ENCODE data around the gene ZNF202.
"Not testable (repeated sequence)": the region's sequence is repeated elsewhere in the genome, so short reads cannot be mapped to it uniquely, and the experiment has no call there.

ZNF202 gene

DNA sequence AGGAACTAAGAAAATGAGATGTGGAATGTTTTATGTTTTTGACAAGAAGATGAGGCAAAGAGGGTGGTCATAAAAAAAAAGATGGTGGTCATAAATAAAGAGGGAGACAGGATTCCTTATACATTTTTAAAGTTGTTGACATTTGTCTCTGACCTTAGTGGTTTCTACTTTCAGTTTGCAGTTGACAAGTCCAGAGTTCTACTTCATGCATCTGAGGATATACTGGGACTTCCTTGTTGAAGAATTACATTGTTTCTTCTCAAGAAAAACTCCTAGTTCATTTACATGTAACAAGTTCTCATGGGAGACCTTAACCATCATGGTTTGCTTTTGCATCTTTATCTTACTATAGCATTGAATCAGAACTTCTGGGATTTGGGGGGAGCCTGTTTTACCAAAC, 11.7 kb upstream of the ZNF202 start:
- Histone ChIP-seq H2BK120ac (ENCODE audit: low read depth, low read length) (no peak overlapping the region), H2BK12ac (ENCODE audit: low read length in 2 of 2) (no peak overlapping the region), H3K23ac (ENCODE audit: low read length in 2 of 2) (no peak overlapping the region), H2BK5ac (ENCODE audit: low read depth, low read length, poor library complexity, severe bottlenecking) (no peak overlapping the region), H4K8ac (ENCODE audit: low read length) (no peak overlapping the region), H3K14ac (ENCODE audit: low read length in 2 of 2) (no peak overlapping the region), H3K4ac (ENCODE audit: low read depth in 1 of 2, low read length in 2 of 2) (no peak overlapping the region), H4K91ac (ENCODE audit: low read length) (no peak overlapping the region), H3K27ac (ENCODE audit: low read length, poor library complexity, severe bottlenecking) (no peak overlapping the region), H3K27me3 (ENCODE audit: control insufficient read depth in 1 of 2, insufficient read depth in 1 of 2, low read length in 2 of 2) (peaks cover 3 to 6% of the 10 kb centered on the region in 2 experiments), H3K79me1 (replicated peaks; ENCODE audit: low read length, poor library complexity, severe bottlenecking) (no peaks in the 10 kb centered on the region), H3K36me3 (ENCODE audit: control insufficient read depth in 1 of 2, insufficient read depth in 2 of 2, low read depth in 1 of 2, low read length in 2 of 2) (no peaks in the 10 kb centered on the region), H2AFZ (ENCODE audit: low read depth, low read length) (no peak overlapping the region), H3K9ac (ENCODE audit: low read length) (no peak overlapping the region), H2AK5ac (ENCODE audit: low read length, severe bottlenecking) (no peak overlapping the region), H3K4me2 (ENCODE audit: low read length, poor library complexity, severe bottlenecking) (no peak overlapping the region), H3K18ac (ENCODE audit: low read depth in 1 of 2, low read length in 2 of 2) (no peak overlapping the region), H2BK15ac (ENCODE audit: low read depth, poor library complexity, severe bottlenecking) (no peak overlapping the region), H3K4me1 (ENCODE audit: control insufficient read depth, insufficient read depth, low read depth, low read length) (no peaks in the 10 kb centered on the region), H3K4me3 (ENCODE audit: insufficient read depth in 1 of 2, low read depth in 1 of 2, low read length in 2 of 2) (no peak overlapping the region), H3K9me3 (ENCODE audit: control insufficient read depth, low read length) (peaks cover 3% of the 10 kb centered on the region)
- no peak for DNase-seq

DNA sequence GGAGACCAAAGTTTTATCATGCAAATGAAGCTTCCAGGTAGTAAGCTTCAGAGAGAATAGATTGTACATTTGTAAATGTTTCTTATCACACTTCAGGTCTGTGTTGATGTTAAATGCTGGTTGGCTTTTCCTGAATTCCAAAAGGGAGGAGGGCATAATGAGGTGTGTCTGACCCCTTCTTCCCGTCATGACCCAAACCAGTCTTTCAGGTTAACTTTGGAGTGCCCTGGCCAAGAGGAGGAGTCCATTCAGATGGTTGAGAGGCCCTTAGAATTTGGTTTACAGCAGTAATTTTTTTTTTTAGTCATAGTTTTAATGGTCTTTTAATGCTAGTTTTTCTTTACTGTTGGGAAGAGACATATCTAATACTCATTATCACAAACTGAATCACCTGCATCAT, 10.3 kb upstream of the ZNF202 start:
- Histone ChIP-seq H3K4ac (ENCODE audit: low read depth in 1 of 2, low read length in 2 of 2) (no peak overlapping the region), H3K9me3 (ENCODE audit: control insufficient read depth, low read length) (peaks cover 3% of the 10 kb centered on the region), H3K14ac (ENCODE audit: low read length in 2 of 2) (no peak overlapping the region), H2BK5ac (ENCODE audit: low read depth, low read length, poor library complexity, severe bottlenecking) (no peak overlapping the region), H2BK120ac (ENCODE audit: low read depth, low read length) (no peak overlapping the region), H3K36me3 (ENCODE audit: control insufficient read depth in 1 of 2, insufficient read depth in 2 of 2, low read depth in 1 of 2, low read length in 2 of 2) (no peaks in the 10 kb centered on the region), H3K18ac (ENCODE audit: low read depth in 1 of 2, low read length in 2 of 2) (no peak overlapping the region), H2BK12ac (ENCODE audit: low read length in 2 of 2) (no peak overlapping the region), H2AFZ (ENCODE audit: low read depth, low read length) (no peak overlapping the region), H2BK15ac (ENCODE audit: low read depth, poor library complexity, severe bottlenecking) (no peak overlapping the region), H3K9ac (ENCODE audit: low read length) (no peak overlapping the region), H4K91ac (ENCODE audit: low read length) (no peak overlapping the region), H3K27me3 (ENCODE audit: control insufficient read depth in 1 of 2, insufficient read depth in 1 of 2, low read length in 2 of 2) (peaks cover 0 to 3% of the 10 kb centered on the region in 2 experiments), H3K4me1 (ENCODE audit: control insufficient read depth, insufficient read depth, low read depth, low read length) (no peaks in the 10 kb centered on the region), H2AK5ac (ENCODE audit: low read length, severe bottlenecking) (no peak overlapping the region), H3K27ac (ENCODE audit: low read length, poor library complexity, severe bottlenecking) (no peak overlapping the region), H4K8ac (ENCODE audit: low read length) (no peak overlapping the region), H3K23ac (ENCODE audit: low read length in 2 of 2) (no peak overlapping the region), H3K4me2 (ENCODE audit: low read length, poor library complexity, severe bottlenecking) (no peak overlapping the region), H3K4me3 (ENCODE audit: insufficient read depth in 1 of 2, low read depth in 1 of 2, low read length in 2 of 2) (no peak overlapping the region), H3K79me1 (replicated peaks; ENCODE audit: low read length, poor library complexity, severe bottlenecking) (no peaks in the 10 kb centered on the region)
- 89% methylated on average over 1 of the region's 1 CpG for WGBS
- no peak for DNase-seq

DNA sequence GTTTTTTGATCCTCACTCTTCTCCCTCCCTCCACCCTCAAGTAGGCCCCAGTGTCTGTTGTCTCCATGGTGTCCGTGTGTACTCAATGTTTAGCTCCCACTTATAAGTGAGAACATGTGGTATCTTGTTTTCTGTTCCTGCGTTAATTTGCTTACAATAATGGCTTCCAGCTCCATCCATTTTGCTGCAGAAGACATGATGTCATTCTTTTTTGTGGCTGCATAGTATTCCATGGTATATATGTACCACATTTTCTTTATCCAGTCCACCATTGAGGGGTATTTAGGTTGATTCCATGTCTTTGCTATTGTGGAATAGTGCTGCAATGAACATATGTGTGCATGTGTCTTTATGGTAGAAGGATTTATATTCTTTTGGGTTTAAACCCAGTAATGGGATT, 6.9 kb upstream of the ZNF202 start:
- H3K4me1 ChIP-seq (ENCODE audit: control insufficient read depth, insufficient read depth, low read depth, low read length); H2AK5ac ChIP-seq (ENCODE audit: low read length, severe bottlenecking); H3K4me2 ChIP-seq (ENCODE audit: low read length, poor library complexity, severe bottlenecking); H3K9ac ChIP-seq (ENCODE audit: low read length); H3K23ac ChIP-seq (ENCODE audit: low read length in 2 of 2); H3K36me3 ChIP-seq (ENCODE audit: control insufficient read depth in 1 of 2, insufficient read depth in 2 of 2, low read depth in 1 of 2, low read length in 2 of 2); H3K9me3 ChIP-seq (ENCODE audit: control insufficient read depth, low read length); H4K8ac ChIP-seq (ENCODE audit: low read length); H3K14ac ChIP-seq (ENCODE audit: low read length in 2 of 2); H2BK5ac ChIP-seq (ENCODE audit: low read depth, low read length, poor library complexity, severe bottlenecking); DNase-seq; H3K27ac ChIP-seq (ENCODE audit: low read length, poor library complexity, severe bottlenecking); H2BK120ac ChIP-seq (ENCODE audit: low read depth, low read length); H2AFZ ChIP-seq (ENCODE audit: low read depth, low read length); H2BK15ac ChIP-seq (ENCODE audit: low read depth, poor library complexity, severe bottlenecking); H3K27me3 ChIP-seq (ENCODE audit: control insufficient read depth in 1 of 2, insufficient read depth in 1 of 2, low read length in 2 of 2); H4K91ac ChIP-seq (ENCODE audit: low read length); H2BK12ac ChIP-seq (ENCODE audit: low read length in 2 of 2); H3K4me3 ChIP-seq (ENCODE audit: insufficient read depth in 1 of 2, low read depth in 1 of 2, low read length in 2 of 2); H3K79me1 ChIP-seq (replicated peaks; ENCODE audit: low read length, poor library complexity, severe bottlenecking); H3K18ac ChIP-seq (ENCODE audit: low read depth in 1 of 2, low read length in 2 of 2); H3K4ac ChIP-seq (ENCODE audit: low read depth in 1 of 2, low read length in 2 of 2): not testable (repeated sequence)
- WGBS, result no CpG with 5 or more reads among the region's 2 CpGs

DNA sequence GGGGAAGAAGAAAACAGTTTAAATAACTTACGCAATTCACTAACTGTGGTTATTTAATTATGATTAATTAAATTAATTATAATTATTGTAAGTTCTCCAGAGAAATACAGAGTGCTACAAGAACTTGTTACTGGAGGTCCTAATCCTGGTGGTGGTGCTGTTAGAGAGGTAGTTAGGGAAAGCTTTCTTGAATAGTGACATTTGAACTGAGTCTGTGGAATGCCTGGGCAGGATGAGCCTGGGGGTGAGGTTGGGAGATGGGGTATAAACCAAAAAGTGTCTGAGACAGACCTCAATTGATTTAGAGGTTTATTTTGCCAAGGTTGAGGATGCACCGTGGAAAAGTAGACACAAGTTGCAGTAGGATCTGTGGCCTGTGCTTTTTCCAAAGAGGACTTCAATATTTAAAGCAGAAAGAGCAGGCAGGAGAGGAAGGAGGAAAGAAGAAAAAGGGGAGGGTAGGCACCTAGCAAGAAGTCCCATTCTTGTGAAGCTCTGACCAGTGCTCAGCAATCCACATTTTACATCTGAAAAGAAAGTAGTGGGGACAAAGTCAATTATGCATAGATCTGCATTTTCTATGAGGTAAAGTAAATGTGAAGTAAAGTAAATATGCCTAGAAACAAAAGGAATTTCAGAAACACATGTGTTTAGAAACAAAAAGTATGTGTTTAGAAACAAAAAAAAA, 4.4 kb upstream of the ZNF202 start:
- Histone ChIP-seq H3K4me1 (ENCODE audit: control insufficient read depth, insufficient read depth, low read depth, low read length) (peaks cover 2% of the 10 kb centered on the region), H2BK12ac (ENCODE audit: low read length in 2 of 2) (no peak overlapping the region), H3K9me3 (ENCODE audit: control insufficient read depth, low read length) (peaks cover 3% of the 10 kb centered on the region), H3K14ac (ENCODE audit: low read length in 2 of 2) (no peak overlapping the region), H4K8ac (ENCODE audit: low read length) (no peak overlapping the region), H3K79me1 (replicated peaks; ENCODE audit: low read length, poor library complexity, severe bottlenecking) (peaks cover 3% of the 10 kb centered on the region), H2BK15ac (ENCODE audit: low read depth, poor library complexity, severe bottlenecking) (no peak overlapping the region), H3K4ac (ENCODE audit: low read depth in 1 of 2, low read length in 2 of 2) (no peak overlapping the region), H3K18ac (ENCODE audit: low read depth in 1 of 2, low read length in 2 of 2) (no peak overlapping the region), H3K23ac (ENCODE audit: low read length in 2 of 2) (no peak overlapping the region), H3K4me3 (ENCODE audit: insufficient read depth in 1 of 2, low read depth in 1 of 2, low read length in 2 of 2) (no peak overlapping the region), H3K9ac (ENCODE audit: low read length) (no peak overlapping the region), H2AFZ (ENCODE audit: low read depth, low read length) (no peak overlapping the region), H3K27me3 (ENCODE audit: control insufficient read depth in 1 of 2, insufficient read depth in 1 of 2, low read length in 2 of 2) (peaks cover 0 to 3% of the 10 kb centered on the region in 2 experiments), H3K4me2 (ENCODE audit: low read length, poor library complexity, severe bottlenecking) (no peak overlapping the region), H2AK5ac (ENCODE audit: low read length, severe bottlenecking) (no peak overlapping the region), H2BK120ac (ENCODE audit: low read depth, low read length) (no peak overlapping the region), H3K27ac (ENCODE audit: low read length, poor library complexity, severe bottlenecking) (no peak overlapping the region), H2BK5ac (ENCODE audit: low read depth, low read length, poor library complexity, severe bottlenecking) (no peak overlapping the region), H4K91ac (ENCODE audit: low read length) (no peak overlapping the region), H3K36me3 (ENCODE audit: control insufficient read depth in 1 of 2, insufficient read depth in 2 of 2, low read depth in 1 of 2, low read length in 2 of 2) (no peaks in the 10 kb centered on the region)
- 17% methylated on average over 1 of the region's 2 CpGs for WGBS
- no peak for DNase-seq

Data from mesenchymal stem cell (in vitro differentiated cells and primary cell).